Hippocampal formation (tissue), 2 donors: ENCODE results near the gene CSNK2A1.

Source experiments
- DNase-seq, 2 donors: peaks; one replicate each; lab custom pipeline; 2025; lab: John Stamatoyannopoulos, UW

CSNK2A1 gene

DNA sequence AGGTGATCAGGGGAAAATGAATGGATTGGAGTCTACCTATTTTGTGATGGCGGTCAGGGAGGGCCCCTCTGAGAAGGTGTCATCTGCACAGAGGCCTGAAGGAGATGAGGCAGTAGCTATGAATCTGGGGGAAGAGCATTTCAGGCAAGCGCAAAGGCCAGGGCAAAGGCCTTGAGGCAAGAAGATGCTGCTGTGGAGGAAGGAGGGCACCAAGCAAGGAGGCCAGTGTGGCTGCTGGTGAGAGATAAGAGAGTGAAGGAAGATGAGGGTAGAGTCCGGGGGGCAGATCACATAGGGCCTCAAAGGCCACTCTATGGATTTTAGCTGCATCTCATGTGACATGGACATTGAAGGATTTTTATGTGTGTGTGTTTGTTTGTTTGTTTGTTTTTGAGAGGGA, 20.6 kb upstream of the CSNK2A1 start:
- DNase-seq, result no peak

DNA sequence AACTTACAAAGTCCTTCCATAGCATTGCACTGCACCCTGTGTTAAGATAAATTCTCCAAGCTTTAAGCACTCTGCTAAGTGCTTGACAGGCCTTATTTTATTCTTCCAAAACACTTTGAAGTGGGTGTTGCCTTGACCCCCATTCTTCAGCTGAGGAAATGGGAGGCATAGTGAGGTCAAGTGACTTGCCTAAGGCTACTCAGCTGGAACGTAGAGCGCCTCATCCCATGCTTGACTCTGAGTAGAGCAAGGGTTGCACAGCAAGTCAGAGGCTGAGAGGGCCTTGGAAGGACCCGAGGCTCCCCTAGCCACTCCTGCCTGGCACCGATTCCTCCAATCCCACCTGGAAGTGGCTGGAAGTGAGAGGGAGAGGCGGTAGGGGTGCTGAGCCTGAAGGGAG, 19.6 kb upstream of the CSNK2A1 start:
- no peak for DNase-seq

- no peak for DNase-seq
These were observed 18.8 kb upstream of the CSNK2A1 start for GRCh38 chr20:562232-562897.

DNA sequence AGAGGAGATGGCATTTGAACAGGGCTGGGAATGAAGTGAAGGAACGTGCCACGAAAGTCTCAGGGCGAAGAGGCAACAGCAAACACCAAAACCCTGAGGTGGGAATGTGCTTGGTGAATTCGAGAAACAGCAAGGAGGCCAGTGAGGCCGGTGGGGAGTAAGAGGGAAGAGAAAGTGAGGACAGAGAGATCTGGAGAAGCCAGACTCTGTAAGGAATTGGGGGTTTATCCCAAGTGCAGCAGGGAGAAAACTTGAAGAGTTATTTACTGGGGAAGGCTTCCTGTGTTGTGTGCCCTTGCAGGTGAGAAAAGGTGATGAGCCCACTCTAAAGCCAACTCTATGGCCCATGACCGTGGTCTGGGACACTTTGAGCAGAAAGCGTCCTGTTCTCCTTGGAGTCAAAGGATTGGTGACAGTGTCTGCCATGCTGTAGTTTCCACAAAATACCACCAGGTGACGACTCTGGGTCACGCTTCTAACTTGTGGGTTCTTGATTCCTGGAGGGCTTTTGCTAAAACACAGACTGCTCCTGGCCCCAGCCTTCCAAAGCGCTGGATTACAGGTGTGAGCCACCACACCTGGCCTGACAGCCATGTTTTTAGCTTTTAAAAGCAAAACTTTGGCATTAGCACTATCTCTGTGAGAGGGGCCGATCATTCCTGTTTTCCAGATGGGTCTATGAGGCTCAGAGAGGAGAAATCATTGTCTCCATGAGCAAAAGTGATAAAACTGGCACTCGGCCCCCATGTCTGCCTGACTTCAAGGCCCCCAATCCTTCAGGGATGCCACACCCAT, 18.0 kb upstream of the CSNK2A1 start:
- peak; percentile 42 to 65 for DNase-seq

GRCh38 chr20:560680-561079, 17.1 kb upstream of the CSNK2A1 start:
- no peak for DNase-seq

GRCh38 chr20:558117-558516, 14.5 kb upstream of the CSNK2A1 start:
- no peak for DNase-seq

- no peak for DNase-seq
These were observed 13.4 kb upstream of the CSNK2A1 start for GRCh38 chr20:556984-557383.

DNA sequence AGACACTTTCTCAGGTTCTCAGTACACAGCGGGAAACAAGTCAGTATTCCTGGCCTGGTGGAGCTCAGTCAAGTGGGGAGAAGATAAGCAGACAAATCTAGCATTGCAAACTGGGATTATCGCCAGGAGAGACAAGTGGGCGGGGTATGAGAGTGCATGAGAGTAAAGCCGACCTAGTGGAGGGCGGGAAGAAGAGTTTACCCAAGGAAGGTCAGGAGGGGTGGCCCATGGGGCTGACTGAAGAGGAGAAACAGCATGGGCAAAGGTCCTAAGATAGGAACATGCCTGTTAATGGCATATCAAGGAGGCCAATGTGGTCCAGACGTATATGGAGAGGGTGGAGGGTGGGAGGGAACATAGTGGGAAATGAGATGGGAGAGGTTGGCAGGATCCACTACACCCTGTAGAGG, 12.4 kb upstream of the CSNK2A1 start:
- DNase-seq, result no peak

DNA sequence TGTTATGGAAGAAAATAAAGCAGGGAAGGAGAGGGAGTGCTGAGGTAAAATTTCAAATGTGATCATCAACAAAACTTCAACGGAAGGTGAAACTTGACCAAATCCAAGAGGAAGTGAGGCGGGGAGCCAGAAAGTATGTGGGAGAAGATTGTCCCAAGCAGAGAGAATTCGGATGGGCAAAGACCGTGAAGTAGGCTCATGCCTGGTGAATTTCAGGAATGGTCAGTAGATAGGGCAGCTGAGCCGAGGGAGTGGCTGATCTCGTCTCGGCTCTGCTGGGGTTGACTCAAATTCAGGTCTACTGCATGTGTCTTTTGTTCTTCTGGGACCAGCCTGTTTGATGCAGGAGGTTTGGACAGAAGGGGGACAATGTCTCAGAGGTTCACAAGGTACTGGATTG, 7.0 kb upstream of the CSNK2A1 start:
- no peak for DNase-seq

DNA sequence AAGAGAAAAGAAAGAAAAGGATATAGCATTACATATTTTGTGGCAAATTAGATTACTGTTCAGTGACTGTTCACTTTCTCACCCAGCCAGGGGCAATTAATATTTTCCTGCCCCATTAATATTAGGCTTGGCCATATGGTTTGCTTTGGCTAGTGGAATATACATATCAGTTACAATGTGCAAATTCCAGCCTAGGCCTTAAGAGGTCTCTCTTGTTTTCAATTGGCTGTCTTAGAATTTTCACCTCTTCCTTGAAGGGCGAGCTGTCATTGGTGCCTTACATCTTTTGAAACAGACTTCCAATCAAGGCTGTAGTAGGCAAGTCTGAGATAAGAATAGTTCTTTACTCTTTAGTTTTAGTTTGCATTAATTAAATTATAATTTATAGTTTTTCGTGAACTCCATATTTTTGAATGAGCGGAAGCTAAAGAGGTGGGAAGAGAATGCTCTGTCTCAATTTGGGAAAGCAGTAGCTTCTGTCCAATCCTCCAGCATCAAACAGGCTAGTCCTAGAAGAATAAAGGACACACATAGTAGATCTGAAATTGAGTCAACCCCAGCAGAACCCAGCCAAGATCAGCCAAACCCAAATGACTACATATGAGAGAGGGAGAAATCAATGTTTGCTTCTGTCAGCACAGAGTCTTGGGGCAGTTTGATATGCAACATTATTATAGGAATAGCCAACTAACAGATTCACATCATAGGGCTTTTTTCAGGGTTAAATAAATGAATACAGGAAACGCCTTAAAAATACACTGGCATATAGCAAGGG, 6.3 kb upstream of the CSNK2A1 start:
- DNase-seq, result no peak

GRCh38 chr20:548906-549305, 5.3 kb upstream of the CSNK2A1 start:
- no peak for DNase-seq

DNA sequence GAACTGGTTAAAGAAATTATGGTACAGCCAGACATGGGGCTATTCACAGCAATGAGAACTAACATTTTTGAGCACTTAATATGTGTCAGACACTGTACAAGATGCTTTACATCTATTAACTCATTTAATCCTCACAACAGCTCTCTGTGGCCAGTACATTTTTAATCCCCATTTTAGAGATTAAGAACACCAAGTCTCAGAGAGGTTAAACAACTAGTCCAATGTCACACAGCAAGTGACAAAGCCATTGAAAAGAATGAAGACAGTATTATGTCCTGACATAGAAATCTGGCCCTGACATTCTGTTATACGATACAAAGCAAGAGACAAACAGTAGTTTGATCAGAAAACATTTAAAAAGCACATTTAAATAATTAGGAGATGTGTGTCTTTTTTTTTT, 3.8 kb upstream of the CSNK2A1 start:
- DNase-seq, result no peak

DNA sequence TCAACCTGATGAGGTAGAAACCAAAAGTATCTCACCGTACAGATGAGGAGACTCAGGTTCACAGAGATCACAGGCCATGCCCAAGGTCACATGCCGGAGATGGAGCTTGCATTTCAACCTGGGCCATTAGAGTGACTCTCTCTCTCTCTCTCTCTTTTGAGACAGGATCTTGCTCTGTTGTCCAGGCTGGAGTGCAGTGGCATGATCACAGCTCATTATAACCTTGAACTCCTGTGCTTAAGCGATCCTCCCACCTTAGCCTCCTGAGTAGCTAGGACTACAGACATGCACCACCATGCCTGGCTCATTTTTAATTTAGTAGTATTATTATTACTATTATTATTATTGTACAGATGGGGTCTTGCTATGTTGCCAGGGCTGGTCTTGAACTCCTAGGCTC, 2.8 kb upstream of the CSNK2A1 start:
- no peak for DNase-seq

DNA sequence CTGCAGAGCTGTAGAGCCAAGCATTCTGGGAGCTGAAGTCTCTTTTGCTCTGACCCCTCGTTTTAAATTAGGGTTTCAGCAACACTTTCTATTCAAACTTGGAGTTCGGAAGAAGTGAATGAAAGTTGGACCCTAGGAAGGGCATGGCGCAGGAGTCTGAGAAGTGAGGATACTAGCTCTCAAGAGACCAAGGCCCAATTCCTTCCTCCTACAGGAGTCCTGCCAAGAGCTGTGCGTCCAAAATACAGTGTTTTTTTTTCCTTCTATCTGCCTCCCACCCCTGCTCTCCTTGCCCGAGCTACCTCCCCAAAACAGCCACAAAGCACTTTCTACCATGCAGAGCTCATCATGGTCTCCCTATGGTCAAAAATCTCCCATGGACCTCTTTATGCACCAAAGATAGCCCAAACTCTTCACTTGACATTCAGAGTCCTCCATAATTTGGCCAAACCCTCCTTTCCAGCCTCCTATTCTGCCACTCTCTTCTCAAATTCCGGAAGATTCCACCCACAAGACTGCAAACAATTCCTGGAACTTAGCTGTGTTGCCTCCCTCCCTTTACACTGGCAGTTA, 649 bp upstream of the CSNK2A1 start:
- DNase-seq, result no peak

- DNase-seq, result no peak
These were observed 717 bp downstream of the CSNK2A1 start for GRCh38 chr20:542777-543368.

DNA sequence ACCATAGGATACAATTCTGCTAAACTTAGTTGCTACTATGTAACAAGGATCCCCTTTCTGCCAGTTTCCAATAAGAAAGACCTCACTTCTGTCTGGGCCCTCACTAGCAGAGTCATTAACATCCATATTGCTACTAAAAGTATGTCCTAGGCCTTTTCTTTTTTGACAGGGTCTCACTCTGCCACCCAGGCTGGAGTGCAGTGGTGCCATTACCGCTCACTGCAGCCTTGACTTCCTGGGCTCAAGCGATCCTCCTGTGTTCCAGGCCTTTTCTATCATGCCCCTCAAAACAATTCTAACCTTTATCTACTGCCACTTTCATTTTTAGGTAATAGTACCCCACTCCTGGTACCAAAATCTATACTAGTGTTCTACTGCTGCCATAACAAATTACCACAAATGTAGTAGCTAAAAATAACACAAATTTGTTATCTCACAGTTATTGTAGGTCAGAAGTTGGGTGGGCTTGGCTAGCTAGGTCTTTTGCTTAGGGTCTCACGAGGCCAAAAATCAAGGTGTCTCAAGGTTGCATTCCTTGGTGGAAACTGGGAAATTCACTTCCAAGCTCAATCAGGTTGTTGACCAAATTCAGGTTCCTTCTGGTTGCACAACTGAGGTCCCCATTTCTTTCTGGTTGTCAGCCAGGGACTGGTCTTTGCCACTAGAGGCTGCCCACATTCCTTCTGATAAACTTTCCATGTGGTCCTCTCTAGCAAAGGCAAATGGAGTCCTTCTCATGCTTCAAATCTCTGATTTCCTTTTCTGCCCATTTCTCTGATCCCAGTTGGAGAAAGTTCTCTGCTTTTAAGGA, 3.0 kb downstream of the CSNK2A1 start:
- no peak for DNase-seq

- no peak for DNase-seq
These were observed 3.7 kb downstream of the CSNK2A1 start for GRCh38 chr20:539848-540247.

DNA sequence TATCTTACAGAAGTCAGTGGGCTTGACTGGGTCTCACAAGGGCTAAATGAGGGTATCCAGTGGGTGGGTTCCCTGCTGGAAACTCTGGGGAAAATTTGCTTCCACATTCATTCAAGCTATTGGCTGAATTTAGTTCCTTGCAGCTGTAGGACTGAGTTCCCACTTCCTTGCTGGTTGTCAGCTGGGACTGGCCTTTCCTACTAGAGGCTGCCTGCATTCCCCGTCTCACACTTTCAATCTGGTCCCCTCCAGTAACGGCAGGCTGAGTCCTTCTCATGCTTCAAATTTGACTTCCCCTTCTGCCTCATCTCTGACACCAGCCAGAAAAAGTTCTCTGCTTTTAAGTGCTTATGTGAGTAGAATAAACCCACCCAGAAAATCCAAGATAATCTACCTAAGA, 4.4 kb downstream of the CSNK2A1 start:
- DNase-seq, result no peak

GRCh38 chr20:537983-538382, 5.6 kb downstream of the CSNK2A1 start:
- DNase-seq, result no peak

DNA sequence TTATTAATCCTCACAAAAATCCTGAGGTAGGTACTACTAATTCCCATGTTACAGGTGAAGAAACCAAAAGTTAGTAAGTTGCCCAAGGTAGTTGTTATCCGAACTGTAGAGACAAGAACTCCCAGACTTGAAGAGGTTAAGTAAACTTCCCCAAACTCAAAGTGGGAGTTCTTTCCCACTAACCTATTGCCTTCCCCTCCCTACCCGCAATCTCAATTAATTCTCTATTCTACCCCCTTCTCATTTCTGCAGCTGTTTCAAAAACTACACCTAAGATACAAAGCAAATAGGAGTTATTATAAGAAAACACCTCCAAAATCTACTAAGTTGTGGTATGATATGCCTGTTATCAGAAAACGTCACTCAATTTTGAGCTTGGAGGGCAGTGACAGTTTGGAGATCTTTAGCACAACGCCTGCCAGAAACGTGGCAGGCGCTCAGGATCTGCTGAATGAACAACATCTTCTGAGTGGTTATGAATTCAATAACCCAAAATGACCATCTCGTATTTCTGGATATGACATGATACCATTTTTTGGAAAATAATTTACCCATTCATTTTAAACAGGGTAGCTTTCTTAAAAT, 7.1 kb downstream of the CSNK2A1 start:
- DNase-seq, result no peak

GRCh38 chr20:535958-536357, 7.6 kb downstream of the CSNK2A1 start:
- DNase-seq, result no peak
